ENCODE measurements around the gene SLC25A27.

Gene SLC25A27

DNA sequence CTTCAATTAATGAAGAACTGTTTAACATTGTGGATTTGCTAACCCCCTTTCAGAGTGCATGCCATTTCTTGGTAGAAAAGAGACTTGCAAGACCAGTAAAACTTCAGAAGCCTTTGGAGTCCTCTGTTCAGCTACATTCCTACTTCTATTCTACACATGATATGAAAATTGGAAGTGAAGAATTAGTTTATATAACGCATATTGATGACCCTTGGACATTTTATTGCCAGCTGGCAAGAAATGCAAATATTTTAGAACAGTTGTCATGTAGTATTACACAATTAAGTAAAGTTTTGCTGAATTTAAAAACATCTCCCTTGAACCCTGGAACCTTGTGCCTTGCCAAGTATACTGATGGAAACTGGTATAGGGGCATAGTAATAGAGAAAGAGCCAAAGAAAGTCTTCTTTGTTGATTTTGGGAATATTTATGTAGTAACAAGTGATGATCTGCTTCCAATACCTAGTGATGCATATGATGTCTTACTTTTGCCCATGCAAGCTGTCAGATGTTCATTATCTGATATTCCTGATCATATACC is 38.2 kb downstream of the SLC25A27 start:
- TF ChIP-seq Cebpa-rat (IDR thresholded peaks at IDR 0.05), result no peak

DNA sequence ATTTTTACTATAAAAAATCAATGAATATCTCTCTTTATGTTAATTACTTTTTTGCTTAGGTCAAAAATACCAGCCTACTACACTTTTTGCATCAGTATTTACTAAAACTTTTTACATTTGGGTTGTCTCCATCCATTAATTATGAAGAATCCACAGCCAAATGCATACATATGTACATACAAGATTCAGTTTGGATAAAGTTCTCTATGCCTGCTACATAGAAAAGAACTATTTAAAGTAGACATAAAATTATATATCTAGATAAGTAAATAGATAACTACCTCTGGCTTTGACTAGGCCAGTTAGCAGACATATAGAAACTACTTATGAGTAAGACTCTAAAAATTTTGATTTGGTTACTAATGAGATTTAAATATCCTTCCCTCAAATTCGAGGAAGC is 47.2 kb downstream of the SLC25A27 start:
- no peaks in the 10 kb centered on the region for H3K36me3 ChIP-seq
- H3K9ac ChIP-seq, result no peak overlapping the region
- no peak for TF ChIP-seq Cebpa-rat (IDR thresholded peaks at IDR 0.05)
- no peak overlapping the region for H3K27ac ChIP-seq
- H3K27me3 ChIP-seq, result no peaks in the 10 kb centered on the region
- H3K4me3 ChIP-seq, result no peak overlapping the region
- H3K4me1 ChIP-seq, result peaks cover 0 to 4% (median 0%) of the 10 kb centered on the region in 10 experiments; a peak in 4 of 20 replicates
- no peak overlapping the region for H3K4me2 ChIP-seq
- H3K9me3 ChIP-seq (replicated peaks in 1 of 11), result no peaks in the 10 kb centered on the region
- no peaks in the 10 kb centered on the region for H4K20me1 ChIP-seq

More for the DNA sequence above, 38.2 kb downstream of the SLC25A27 start:
- Histone ChIP-seq H4K20me1 (no peaks in the 10 kb centered on the region), H3K27ac (no peak overlapping the region), H3K4me3 (no peak overlapping the region), H3K27me3 (no peaks in the 10 kb centered on the region), H3K36me3 (no peaks in the 10 kb centered on the region), H3K4me1 (no peaks in the 10 kb centered on the region), H3K9ac (no peak overlapping the region), H3K4me2 (no peak overlapping the region), H3K9me3 (replicated peaks in 1 of 11) (peaks cover 14 to 25% (median 20%) of the 10 kb centered on the region in 11 experiments)

GRCh38 chr6:46704562-46704961 is 51.8 kb downstream of the SLC25A27 start:
- no peaks in the 10 kb centered on the region for H3K36me3 ChIP-seq
- H3K4me3 ChIP-seq, result no peak overlapping the region
- H4K20me1 ChIP-seq, result no peaks in the 10 kb centered on the region
- no peaks in the 10 kb centered on the region for H3K27me3 ChIP-seq
- H3K9ac ChIP-seq, result no peak overlapping the region
- H3K4me2 ChIP-seq, result peak overlapping the region in 2 of 11 experiments; percentile 12 to 50; a peak in 2 of 22 replicates
- H3K4me1 ChIP-seq, result peaks cover 0 to 20% (median 0%) of the 10 kb centered on the region in 10 experiments; a peak in 4 of 20 replicates
- no peak overlapping the region for H3K27ac ChIP-seq
- no peaks in the 10 kb centered on the region for H3K9me3 ChIP-seq (replicated peaks in 1 of 11)
- TF ChIP-seq Cebpa-rat (IDR thresholded peaks at IDR 0.05), result no peak

- peak overlapping the region in 1 of 11 experiments; percentile 50; a peak in 1 of 22 replicates for H3K4me2 ChIP-seq
- no peaks in the 10 kb centered on the region for H3K27me3 ChIP-seq
- H3K9ac ChIP-seq, result no peak overlapping the region
- H3K4me1 ChIP-seq, result peaks cover 0 to 39% (median 0%) of the 10 kb centered on the region in 10 experiments; a peak in 6 of 20 replicates
- no peaks in the 10 kb centered on the region for H3K9me3 ChIP-seq (replicated peaks in 1 of 11)
- TF ChIP-seq Cebpa-rat (IDR thresholded peaks at IDR 0.05), result no peak
- H3K4me3 ChIP-seq, result no peak overlapping the region
- H3K36me3 ChIP-seq, result no peaks in the 10 kb centered on the region
- no peaks in the 10 kb centered on the region for H4K20me1 ChIP-seq
- H3K27ac ChIP-seq, result peak overlapping the region in 1 of 11 experiments; percentile 5; a peak in 1 of 22 replicates
Measured at GRCh38 chr6:46706464-46706863, 53.7 kb downstream of the SLC25A27 start.

GRCh38 chr6:46711491-46711890 is 58.7 kb downstream of the SLC25A27 start:
- H3K4me1 ChIP-seq, result peaks cover 0 to 68% (median 0%) of the 10 kb centered on the region in 10 experiments; a peak in 6 of 20 replicates
- H3K36me3 ChIP-seq, result no peaks in the 10 kb centered on the region
- no peak for TF ChIP-seq Cebpa-rat (IDR thresholded peaks at IDR 0.05)
- peak overlapping the region in 3 of 11 experiments; percentile 7 to 75 (median 73); a peak in 5 of 22 replicates for H3K4me2 ChIP-seq
- H3K9me3 ChIP-seq (replicated peaks in 1 of 11), result no peaks in the 10 kb centered on the region
- no peak overlapping the region for H3K9ac ChIP-seq
- no peaks in the 10 kb centered on the region for H3K27me3 ChIP-seq
- H4K20me1 ChIP-seq, result no peaks in the 10 kb centered on the region
- no peak overlapping the region for H3K4me3 ChIP-seq
- no peak overlapping the region for H3K27ac ChIP-seq

DNA sequence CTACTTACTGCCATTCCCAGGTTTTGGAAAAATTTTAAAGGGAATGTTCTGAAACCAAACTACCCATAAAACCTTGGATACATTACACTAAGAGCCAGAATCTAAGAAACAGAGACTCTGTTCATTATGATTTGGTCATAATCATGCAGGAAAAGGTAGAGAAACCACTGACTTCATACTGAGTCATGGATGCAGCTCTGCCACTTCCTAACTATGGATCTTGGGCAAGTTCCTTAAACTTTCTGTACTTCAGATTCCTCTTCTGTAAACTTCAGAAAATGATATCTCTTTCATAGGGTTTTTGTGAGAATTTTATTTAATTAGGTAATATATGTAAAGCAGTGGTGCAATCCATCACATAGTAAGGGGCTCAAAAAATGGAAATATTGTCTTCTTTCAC is 62.4 kb downstream of the SLC25A27 start:
- TF ChIP-seq Cebpa-rat (IDR thresholded peaks at IDR 0.05), result no peak
- peaks cover 0 to 64% (median 0%) of the 10 kb centered on the region in 10 experiments; a peak in 6 of 20 replicates for H3K4me1 ChIP-seq
- no peaks in the 10 kb centered on the region for H3K27me3 ChIP-seq
- H3K27ac ChIP-seq, result peak overlapping the region in 3 of 11 experiments; percentile 18 to 62 (median 33); a peak in 3 of 22 replicates
- H3K36me3 ChIP-seq, result no peaks in the 10 kb centered on the region
- no peaks in the 10 kb centered on the region for H4K20me1 ChIP-seq
- H3K9ac ChIP-seq, result no peak overlapping the region
- H3K4me2 ChIP-seq, result peak overlapping the region in 4 of 11 experiments; percentile 30 to 68 (median 56); a peak in 6 of 22 replicates
- no peak overlapping the region for H3K4me3 ChIP-seq
- no peaks in the 10 kb centered on the region for H3K9me3 ChIP-seq (replicated peaks in 1 of 11)

DNA sequence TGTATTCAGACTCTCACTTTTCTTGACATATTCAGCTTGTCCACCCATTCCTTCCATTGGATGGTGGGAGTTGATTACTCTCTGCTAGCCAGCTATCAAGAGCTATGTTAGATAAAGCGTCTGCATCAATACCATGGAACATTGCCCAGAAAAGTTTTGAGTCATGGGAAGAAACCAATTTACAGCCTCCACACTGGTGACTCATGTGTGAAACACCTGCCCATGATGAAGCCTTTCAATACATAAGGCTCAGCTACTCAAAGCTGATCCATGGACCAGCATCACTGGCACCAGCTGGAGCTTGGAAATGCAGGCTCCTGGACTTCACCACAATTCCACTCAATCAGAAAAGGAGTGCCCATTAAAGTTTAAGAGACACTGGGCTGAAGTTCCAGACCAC is 66.3 kb downstream of the SLC25A27 start:
- Histone ChIP-seq H3K4me1 (peaks cover 0 to 34% (median 0%) of the 10 kb centered on the region in 10 experiments; a peak in 6 of 20 replicates), H3K27ac (no peak overlapping the region), H4K20me1 (no peaks in the 10 kb centered on the region), H3K4me3 (no peak overlapping the region), H3K36me3 (no peaks in the 10 kb centered on the region), H3K27me3 (no peaks in the 10 kb centered on the region), H3K9ac (no peak overlapping the region), H3K4me2 (no peak overlapping the region), H3K9me3 (replicated peaks in 1 of 11) (no peaks in the 10 kb centered on the region)
- no peak for TF ChIP-seq Cebpa-rat (IDR thresholded peaks at IDR 0.05)

DNA sequence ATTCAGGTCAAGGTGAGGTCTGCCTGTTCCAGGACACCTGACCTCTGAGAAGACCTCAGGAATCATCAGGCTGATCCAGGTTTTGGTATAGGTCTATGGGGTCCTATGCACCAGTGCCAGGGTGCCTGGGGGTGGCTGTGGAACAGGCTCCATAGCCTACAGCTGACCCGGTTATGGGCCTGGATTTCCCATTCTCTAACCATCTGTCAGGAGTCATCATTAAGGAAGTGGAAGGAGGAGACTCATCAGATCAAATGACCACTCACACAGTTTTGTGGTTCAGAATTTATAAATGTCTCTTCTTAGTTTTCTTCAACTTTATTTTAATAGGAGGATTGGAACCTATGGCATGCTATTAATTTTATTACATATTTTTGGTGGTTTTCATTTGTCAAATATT is 67.6 kb downstream of the SLC25A27 start:
- Histone ChIP-seq H3K4me3 (no peak overlapping the region), H3K27me3 (no peaks in the 10 kb centered on the region), H3K4me2 (peak overlapping the region in 2 of 11 experiments; percentile 0 to 58; a peak in 3 of 22 replicates), H4K20me1 (no peaks in the 10 kb centered on the region), H3K9me3 (replicated peaks in 1 of 11) (no peaks in the 10 kb centered on the region), H3K4me1 (peaks cover 0 to 21% (median 0%) of the 10 kb centered on the region in 10 experiments; a peak in 6 of 20 replicates), H3K36me3 (no peaks in the 10 kb centered on the region), H3K9ac (no peak overlapping the region), H3K27ac (no peak overlapping the region)
- TF ChIP-seq Cebpa-rat (IDR thresholded peaks at IDR 0.05), result no peak

Measured in BLaER1 treated with 17β-estradiol and CSF1 and Interleukin-3, amounts not matched to agents 10 nM and 100 nM (cell line).